CD8-positive, alpha-beta memory T cell (primary cell): Measurements from ENCODE around the gene FANCL. TPM values are rescaled to one million over a fixed set of nuclear protein-coding genes. Genes with fewer than 3 reads are reported as not detected.

Experiments
- CTCF ChIA-PET: fragments of 350-600 bp; sonication (Branson Sonifier 250); formaldehyde crosslinking; loops from one replicate; lab custom pipeline; 2021; ENCODE audit warnings: antibody characterized with exemption; lab: Charles Lee
- POLR2A ChIA-PET: fragments of 350-600 bp; sonication (Branson Sonifier 250); formaldehyde crosslinking; loops from one replicate; lab custom pipeline; 2021; ENCODE audit warnings: antibody characterized with exemption; lab: Charles Lee
- DNase-seq, 5 donors: peaks; one replicate each; pipeline versions ENCODE4 v3.0.0 to v3.0.0-alpha.2; 2020 to 2022; ENCODE audit warnings: mixed read lengths in 1 of 5
- H3K27ac ChIP-seq: one replicate; pipeline ENCODE4 v1.7.0; 2013; ENCODE audit warnings: low read depth, mild to moderate bottlenecking, low read length, moderate library complexity
- H3K27me3 ChIP-seq: 2 replicates; pipeline ENCODE4 v1.7.0; 2013; ENCODE audit warnings: low read length, mild to moderate bottlenecking; ENCODE audit not compliant: insufficient read depth, poor library complexity, severe bottlenecking
- H3K36me3 ChIP-seq: 2 replicates; pipeline ENCODE4 v1.7.0; 2013; ENCODE audit warnings: mild to moderate bottlenecking, low read length, moderate library complexity; ENCODE audit not compliant: insufficient read depth
- H3K4me1 ChIP-seq: 2 replicates; pipeline ENCODE4 v1.7.0; 2013; ENCODE audit warnings: mild to moderate bottlenecking, low read length, moderate library complexity; ENCODE audit not compliant: insufficient read depth
- H3K4me3 ChIP-seq: 2 replicates; pipeline ENCODE4 v1.7.0; 2013; ENCODE audit warnings: mild to moderate bottlenecking, low read length
- H3K9me3 ChIP-seq: 2 replicates; pipeline ENCODE4 v1.7.0; 2013; ENCODE audit warnings: mild to moderate bottlenecking, low read length
- H3K27ac Mint-ChIP-seq, 8 donors: one replicate each; pipeline ENCODE4 v1.8.0; 2020 to 2021; ENCODE audit warnings: mixed read lengths in 8 of 8, mild to moderate bottlenecking in 6 of 8, inconsistent platforms in 3 of 8, moderate library complexity in 3 of 8
- H3K27me3 Mint-ChIP-seq, 2 donors: one replicate each; pipeline ENCODE4 v1.8.0; 2020 to 2021; ENCODE audit warnings: mixed read lengths in 2 of 2, mild to moderate bottlenecking in 1 of 2, moderate library complexity in 1 of 2
- H3K36me3 Mint-ChIP-seq, 3 donors: one replicate each; pipeline ENCODE4 v1.8.0; 2020 to 2021; ENCODE audit warnings: mixed read lengths in 3 of 3, inconsistent platforms in 1 of 3, mild to moderate bottlenecking in 1 of 3
- H3K4me1 Mint-ChIP-seq, 3 donors: one replicate each; pipeline ENCODE4 v1.8.0; 2020 to 2021; ENCODE audit warnings: mixed read lengths in 3 of 3, inconsistent platforms in 1 of 3, mild to moderate bottlenecking in 1 of 3
- H3K4me3 Mint-ChIP-seq, 7 donors: one replicate each; pipeline ENCODE4 v1.8.0; 2020 to 2021; ENCODE audit warnings: mixed read lengths in 7 of 7, mild to moderate bottlenecking in 6 of 7, moderate library complexity in 4 of 7, inconsistent platforms in 2 of 7
- H3K9me3 Mint-ChIP-seq, 5 donors: one replicate each; pipeline ENCODE4 v1.8.0; 2020 to 2022; ENCODE audit warnings: mixed read lengths in 5 of 5, mild to moderate bottlenecking in 3 of 5, moderate library complexity in 2 of 5, inconsistent platforms in 1 of 5
- polyA plus RNA-seq: library from polyadenylated mRNA; unstranded; fragments of 300-500 nt; fragmentation: Illumina TruSeq; gene quantifications from one replicate; pipeline ENCODE4 v1.2.3, GENCODE V29; 2021
- total RNA-seq, 2 experiments: library from RNA; stranded (reverse); gene quantifications; one replicate each; pipeline ENCODE4 v1.2.3, GENCODE V29; 2021

Gene FANCL
- total and polyA plus RNA-seq, 3 experiments from 2014 or later: 8.3 to 25.1 (median 22.6) TPM

GRCh38 chr2:58135861-58136260, 105.3 kb downstream of the FANCL start:
- no peak for DNase-seq
- Mint-ChIP-seq H3K9me3 (no peaks in the 10 kb centered on the region), H3K4me3 (no peak overlapping the region), H3K36me3 (peaks cover 0 to 59% (median 17%) of the 10 kb centered on the region in 3 donors), H3K4me1 (no peaks in the 10 kb centered on the region), H3K27ac (peak overlapping the region in 1 of 8 donors; percentile 26), H3K27me3 (no peaks in the 10 kb centered on the region)
- no peaks in the 10 kb centered on the region for H3K9me3 ChIP-seq
- H3K4me1 ChIP-seq: no peaks in the 10 kb centered on the region
- no peaks in the 10 kb centered on the region for H3K36me3 ChIP-seq
- ChIA-PET CTCF (no interaction called here), POLR2A (no interaction called here)
- H3K4me3 ChIP-seq: no peak overlapping the region
- no peaks in the 10 kb centered on the region for H3K27me3 ChIP-seq
- H3K27ac ChIP-seq: no peak overlapping the region

- H3K27ac Mint-ChIP-seq: no peak overlapping the region
- CTCF ChIA-PET: no interaction called here
Observed at GRCh38 chr2:58133395-58133794, 107.7 kb downstream of the FANCL start.

GRCh38 chr2:58131191-58132011, 109.7 kb downstream of the FANCL start:
- POLR2A ChIA-PET: no interaction called here
- Mint-ChIP-seq H3K36me3 (peaks cover 0 to 35% (median 2%) of the 10 kb centered on the region in 3 donors), H3K9me3 (no peaks in the 10 kb centered on the region), H3K27me3 (no peaks in the 10 kb centered on the region), H3K27ac (peak overlapping the region in 2 of 8 donors; percentile 6 to 35), H3K4me1 (no peaks in the 10 kb centered on the region), H3K4me3 (no peak overlapping the region)
- no peaks in the 10 kb centered on the region for H3K9me3 ChIP-seq
- H3K36me3 ChIP-seq: no peaks in the 10 kb centered on the region
- H3K4me3 ChIP-seq: no peak overlapping the region
- CTCF ChIA-PET: no interaction called here
- H3K27ac ChIP-seq: no peak overlapping the region
- H3K27me3 ChIP-seq: no peaks in the 10 kb centered on the region
- DNase-seq: no peak
- H3K4me1 ChIP-seq: no peaks in the 10 kb centered on the region

More at GRCh38 chr2:58133395-58133794, 107.7 kb downstream of the FANCL start:
- Histone ChIP-seq H3K4me1 (no peaks in the 10 kb centered on the region), H3K36me3 (no peaks in the 10 kb centered on the region), H3K27me3 (no peaks in the 10 kb centered on the region), H3K4me3 (no peak overlapping the region), H3K9me3 (no peaks in the 10 kb centered on the region), H3K27ac (no peak overlapping the region)
- H3K4me1 Mint-ChIP-seq: no peaks in the 10 kb centered on the region
- H3K27me3 Mint-ChIP-seq: no peaks in the 10 kb centered on the region
- H3K36me3 Mint-ChIP-seq: peaks cover 0 to 38% (median 5%) of the 10 kb centered on the region in 3 donors
- DNase-seq: no peak
- no peaks in the 10 kb centered on the region for H3K9me3 Mint-ChIP-seq
- H3K4me3 Mint-ChIP-seq: no peak overlapping the region
- POLR2A ChIA-PET: no interaction called here

GRCh38 chr2:58130238-58130637, 110.9 kb downstream of the FANCL start:
- Mint-ChIP-seq H3K9me3 (no peaks in the 10 kb centered on the region), H3K27ac (no peak overlapping the region), H3K4me3 (no peak overlapping the region), H3K4me1 (no peaks in the 10 kb centered on the region), H3K36me3 (peaks cover 0 to 30% (median 2%) of the 10 kb centered on the region in 3 donors), H3K27me3 (no peaks in the 10 kb centered on the region)
- Histone ChIP-seq H3K4me1 (no peaks in the 10 kb centered on the region), H3K36me3 (no peaks in the 10 kb centered on the region), H3K9me3 (no peaks in the 10 kb centered on the region), H3K27ac (no peak overlapping the region), H3K4me3 (no peak overlapping the region), H3K27me3 (no peaks in the 10 kb centered on the region)
- POLR2A ChIA-PET: no interaction called here
- CTCF ChIA-PET: no interaction called here
- no peak for DNase-seq

- H3K4me1 ChIP-seq: no peaks in the 10 kb centered on the region
- Mint-ChIP-seq H3K4me1 (no peaks in the 10 kb centered on the region), H3K4me3 (no peak overlapping the region), H3K9me3 (no peaks in the 10 kb centered on the region), H3K27me3 (no peaks in the 10 kb centered on the region), H3K36me3 (peaks cover 8 to 28% (median 11%) of the 10 kb centered on the region in 3 donors), H3K27ac (no peak overlapping the region)
- no peak for DNase-seq
- H3K4me3 ChIP-seq: no peak overlapping the region
- H3K27me3 ChIP-seq: no peaks in the 10 kb centered on the region
- H3K9me3 ChIP-seq: no peaks in the 10 kb centered on the region
- no peak overlapping the region for H3K27ac ChIP-seq
- ChIA-PET POLR2A (no interaction called here), CTCF (no interaction called here)
- H3K36me3 ChIP-seq: no peaks in the 10 kb centered on the region
Observed at GRCh38 chr2:58127111-58127510, 114.0 kb downstream of the FANCL start.

GRCh38 chr2:58122540-58122939, 118.6 kb downstream of the FANCL start:
- Histone ChIP-seq H3K9me3 (no peaks in the 10 kb centered on the region), H3K4me1 (no peaks in the 10 kb centered on the region), H3K36me3 (no peaks in the 10 kb centered on the region), H3K27ac (no peak overlapping the region), H3K27me3 (no peaks in the 10 kb centered on the region), H3K4me3 (no peak overlapping the region)
- H3K4me3 Mint-ChIP-seq: no peak overlapping the region
- CTCF ChIA-PET: no interaction called here
- peaks cover 0 to 1% of the 10 kb centered on the region in 2 donors for H3K27me3 Mint-ChIP-seq
- H3K4me1 Mint-ChIP-seq: peaks cover 0 to 4% (median 0%) of the 10 kb centered on the region in 3 donors
- no peaks in the 10 kb centered on the region for H3K9me3 Mint-ChIP-seq
- POLR2A ChIA-PET: no interaction called here
- H3K27ac Mint-ChIP-seq: peak overlapping the region in 2 of 8 donors; percentile 27 to 33
- DNase-seq: no peak
- peaks cover 17 to 29% (median 18%) of the 10 kb centered on the region in 3 donors for H3K36me3 Mint-ChIP-seq

- DNase-seq: no peak
- Histone ChIP-seq H3K27me3 (no peaks in the 10 kb centered on the region), H3K4me1 (no peaks in the 10 kb centered on the region), H3K4me3 (no peak overlapping the region), H3K9me3 (no peaks in the 10 kb centered on the region), H3K27ac (no peak overlapping the region), H3K36me3 (no peaks in the 10 kb centered on the region)
- POLR2A ChIA-PET: no interaction called here
- no peaks in the 10 kb centered on the region for H3K9me3 Mint-ChIP-seq
- H3K36me3 Mint-ChIP-seq: peaks cover 17 to 29% (median 18%) of the 10 kb centered on the region in 3 donors
- CTCF ChIA-PET: no interaction called here
- H3K4me3 Mint-ChIP-seq: no peak overlapping the region
- H3K27me3 Mint-ChIP-seq: peaks cover 0 to 1% of the 10 kb centered on the region in 2 donors
- peaks cover 0 to 6% (median 0%) of the 10 kb centered on the region in 3 donors for H3K4me1 Mint-ChIP-seq
- H3K27ac Mint-ChIP-seq: peak overlapping the region in 3 of 8 donors; percentile 12 to 37 (median 33)
Observed at GRCh38 chr2:58122040-58122439, 119.1 kb downstream of the FANCL start.

- Histone ChIP-seq H3K4me1 (no peaks in the 10 kb centered on the region), H3K36me3 (no peaks in the 10 kb centered on the region), H3K4me3 (no peak overlapping the region), H3K27me3 (no peaks in the 10 kb centered on the region), H3K27ac (no peak overlapping the region), H3K9me3 (no peaks in the 10 kb centered on the region)
- H3K9me3 Mint-ChIP-seq: no peaks in the 10 kb centered on the region
- CTCF ChIA-PET: no interaction called here
- peaks cover 0 to 6% (median 0%) of the 10 kb centered on the region in 3 donors for H3K4me1 Mint-ChIP-seq
- POLR2A ChIA-PET: no interaction called here
- H3K4me3 Mint-ChIP-seq: no peak overlapping the region
- no peak overlapping the region for H3K27ac Mint-ChIP-seq
- no peak for DNase-seq
- peaks cover 0 to 1% of the 10 kb centered on the region in 2 donors for H3K27me3 Mint-ChIP-seq
- peaks cover 17 to 28% (median 20%) of the 10 kb centered on the region in 3 donors for H3K36me3 Mint-ChIP-seq
Observed at GRCh38 chr2:58120626-58121229, 120.4 kb downstream of the FANCL start.
